Glomerular endothelial cell (primary cell): ENCODE data around the gene SARDH. TPM values are rescaled to one million over a fixed set of nuclear protein-coding genes. Genes with fewer than 3 reads are reported as not detected.
"Not testable (repeated sequence)": the region's sequence is repeated elsewhere in the genome, so short reads cannot be mapped to it uniquely, and the experiment has no call there.

Source experiments
- DNase-seq: peaks from one replicate; pipeline ENCODE4 v3.0.0-alpha.2; 2011; ENCODE audit warnings: low read depth, low spot score; ENCODE audit errors: extremely low read depth
- total RNA-seq: library from RNA; depleted of rRNA; stranded (reverse); fragments of >200 nt; gene quantifications from 2 replicates; pipeline ENCODE4 v1.2.3, GENCODE V29; 2015

The SARDH gene
- total RNA-seq, 1 donor from 2014 or later, result 1.3 TPM

DNA sequence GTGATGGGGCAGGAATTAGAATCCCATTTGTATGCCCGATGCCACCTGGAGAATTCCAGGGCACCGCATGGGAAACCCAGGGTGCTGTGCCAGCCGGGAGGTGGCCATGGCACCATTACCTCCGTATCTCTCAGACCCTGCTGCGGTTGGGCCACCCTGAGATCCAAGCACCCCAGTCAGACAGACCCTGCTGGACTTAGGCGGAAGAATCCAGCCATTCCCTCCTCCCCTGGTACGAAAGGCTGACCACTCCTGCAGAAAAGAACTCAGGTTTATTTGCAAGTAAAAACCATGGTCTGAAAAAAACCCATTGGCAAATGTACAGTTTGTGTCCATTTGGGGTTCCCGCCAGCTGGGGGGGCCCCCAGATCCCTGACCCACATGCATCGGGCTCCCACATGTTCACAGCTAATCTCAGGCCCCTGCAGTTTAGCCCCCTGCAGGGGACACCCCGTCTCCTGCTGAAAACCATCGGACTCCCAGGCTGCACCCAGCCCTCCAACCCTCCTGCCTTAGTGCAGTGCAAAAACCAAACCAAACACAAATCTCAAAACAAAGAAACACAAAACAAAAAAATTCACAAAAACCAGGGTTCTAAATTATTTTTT, 23.6 kb upstream of the SARDH start:
- DNase-seq, result no peak

- no peak for DNase-seq
Measured at GRCh38 chr9:133760713-133761290, 22.6 kb upstream of the SARDH start.

- no peak for DNase-seq
Measured at GRCh38 chr9:133759946-133760345, 21.8 kb upstream of the SARDH start.

- DNase-seq, result no peak
Measured at GRCh38 chr9:133759146-133759900, 21.2 kb upstream of the SARDH start.

- DNase-seq, result no peak
Measured at GRCh38 chr9:133758228-133758627, 20.1 kb upstream of the SARDH start.

DNA sequence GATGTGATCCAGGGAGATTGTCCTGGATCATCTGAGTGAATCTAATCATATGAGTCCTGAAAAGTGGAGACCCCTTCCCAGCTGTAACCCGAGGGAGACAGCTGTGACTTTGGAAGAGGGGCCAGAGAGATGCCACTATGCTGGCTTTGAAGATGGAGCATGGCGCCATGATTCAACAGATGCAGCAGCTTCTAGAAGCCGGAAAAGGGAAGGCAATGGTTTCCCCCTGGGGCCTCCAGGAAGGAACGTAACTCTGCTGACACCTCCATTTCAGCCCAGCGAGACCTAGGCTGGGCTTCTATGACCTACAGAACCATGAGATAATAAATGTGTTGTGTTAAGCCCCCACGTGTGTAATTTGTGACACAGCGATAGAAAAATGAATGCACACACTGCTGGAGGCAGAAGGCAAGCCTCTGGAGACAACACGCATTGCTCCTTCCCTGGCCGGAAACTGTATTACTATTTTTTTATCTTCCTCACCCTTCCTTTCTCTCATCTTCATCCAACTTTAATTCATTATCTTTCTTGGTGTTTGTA, 16.6 kb upstream of the SARDH start:
- DNase-seq, result no peak

GRCh38 chr9:133754187-133754586, 16.0 kb upstream of the SARDH start:
- no peak for DNase-seq

DNA sequence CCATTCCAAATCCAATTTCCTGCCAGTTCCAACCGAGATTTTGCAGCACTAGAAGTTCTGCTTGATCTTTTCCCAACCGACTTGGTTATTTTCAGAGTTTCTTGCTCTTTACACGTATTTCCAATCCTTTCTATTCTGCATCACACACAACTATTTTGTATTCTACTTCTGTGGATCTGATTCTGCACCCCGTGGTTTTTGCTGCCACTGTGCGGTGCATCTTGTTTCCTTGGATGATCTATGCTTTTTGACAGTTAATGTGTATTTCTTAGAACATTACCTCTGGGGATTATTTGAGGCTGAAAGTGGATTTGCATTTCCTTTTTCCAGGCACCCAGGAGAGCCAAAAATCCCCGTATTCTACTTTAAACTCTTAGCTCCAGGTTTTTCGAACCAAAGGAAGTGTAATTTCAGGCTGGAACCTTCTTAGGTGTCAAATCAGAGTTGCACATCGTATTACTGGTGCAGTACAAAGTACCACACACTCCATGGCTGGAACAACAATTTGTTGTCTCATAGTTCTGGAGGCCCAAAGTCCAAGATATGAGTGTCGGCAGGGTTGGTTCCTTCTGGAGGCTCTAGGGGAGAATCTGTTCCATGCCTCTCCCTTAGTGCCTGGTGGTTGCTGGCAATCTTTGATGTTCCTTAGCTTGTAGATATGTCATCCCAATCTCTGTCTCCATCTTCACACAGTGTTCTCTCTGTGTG, 14.7 kb upstream of the SARDH start:
- no peak for DNase-seq

- DNase-seq, result no peak
Measured at GRCh38 chr9:133750982-133751649, 13.0 kb upstream of the SARDH start.

GRCh38 chr9:133747309-133747708, 9.2 kb upstream of the SARDH start:
- no peak for DNase-seq

- not testable (repeated sequence) for DNase-seq
Measured at GRCh38 chr9:133744528-133744927, 6.4 kb upstream of the SARDH start.

DNA sequence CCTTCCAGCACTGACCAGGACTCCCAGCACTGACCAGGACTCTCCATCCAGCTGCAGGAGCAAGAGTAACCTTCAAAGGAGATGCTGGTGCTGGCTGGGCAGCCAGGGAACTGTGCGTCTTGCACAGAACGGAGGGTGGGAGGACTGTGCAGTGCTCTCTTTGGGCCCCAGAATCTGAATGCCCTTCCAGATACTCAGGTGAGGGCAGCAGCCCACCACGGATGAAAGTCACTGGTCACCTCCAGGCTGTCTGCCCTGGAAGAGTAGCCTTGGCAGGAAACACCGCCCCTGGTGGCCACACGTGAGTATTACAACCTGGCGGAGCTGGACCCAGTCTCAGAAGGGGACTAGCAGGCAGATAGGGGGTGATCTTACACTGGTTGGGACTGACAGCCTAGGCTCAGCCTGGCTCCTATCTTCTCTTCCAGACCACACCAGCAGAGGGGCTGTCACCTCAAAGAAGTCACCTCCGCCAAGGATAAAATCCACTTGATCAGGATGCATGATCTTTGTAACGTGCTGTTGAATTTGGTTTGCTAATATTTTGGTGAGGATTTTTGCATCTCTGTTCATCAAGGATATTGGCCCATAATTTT, 4.8 kb upstream of the SARDH start:
- DNase-seq, result peak; percentile 9

- DNase-seq, result no peak
Measured at GRCh38 chr9:133742251-133742650, 4.1 kb upstream of the SARDH start.

GRCh38 chr9:133741716-133742115, 3.6 kb upstream of the SARDH start:
- DNase-seq, result no peak

DNA sequence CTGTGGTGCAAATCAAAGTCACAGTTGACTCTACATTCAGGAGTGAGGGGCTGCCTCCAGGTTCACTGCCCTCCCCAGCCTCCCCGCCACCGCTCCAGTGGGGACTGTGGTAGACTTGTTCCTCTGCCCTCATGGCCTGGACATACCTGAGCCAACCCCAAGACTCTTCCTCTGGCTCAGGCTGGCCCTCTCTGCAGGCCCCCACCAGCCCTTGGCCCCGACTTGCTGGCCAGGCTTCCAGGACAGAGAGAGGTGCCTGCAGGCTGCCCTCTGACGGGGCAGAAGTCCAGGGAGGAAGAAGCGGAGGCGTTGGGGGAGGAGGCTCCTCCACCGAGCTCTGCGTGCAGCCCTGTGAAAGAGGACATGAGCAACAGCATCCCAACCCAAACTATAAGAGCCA, 2.8 kb upstream of the SARDH start:
- DNase-seq, result no peak

DNA sequence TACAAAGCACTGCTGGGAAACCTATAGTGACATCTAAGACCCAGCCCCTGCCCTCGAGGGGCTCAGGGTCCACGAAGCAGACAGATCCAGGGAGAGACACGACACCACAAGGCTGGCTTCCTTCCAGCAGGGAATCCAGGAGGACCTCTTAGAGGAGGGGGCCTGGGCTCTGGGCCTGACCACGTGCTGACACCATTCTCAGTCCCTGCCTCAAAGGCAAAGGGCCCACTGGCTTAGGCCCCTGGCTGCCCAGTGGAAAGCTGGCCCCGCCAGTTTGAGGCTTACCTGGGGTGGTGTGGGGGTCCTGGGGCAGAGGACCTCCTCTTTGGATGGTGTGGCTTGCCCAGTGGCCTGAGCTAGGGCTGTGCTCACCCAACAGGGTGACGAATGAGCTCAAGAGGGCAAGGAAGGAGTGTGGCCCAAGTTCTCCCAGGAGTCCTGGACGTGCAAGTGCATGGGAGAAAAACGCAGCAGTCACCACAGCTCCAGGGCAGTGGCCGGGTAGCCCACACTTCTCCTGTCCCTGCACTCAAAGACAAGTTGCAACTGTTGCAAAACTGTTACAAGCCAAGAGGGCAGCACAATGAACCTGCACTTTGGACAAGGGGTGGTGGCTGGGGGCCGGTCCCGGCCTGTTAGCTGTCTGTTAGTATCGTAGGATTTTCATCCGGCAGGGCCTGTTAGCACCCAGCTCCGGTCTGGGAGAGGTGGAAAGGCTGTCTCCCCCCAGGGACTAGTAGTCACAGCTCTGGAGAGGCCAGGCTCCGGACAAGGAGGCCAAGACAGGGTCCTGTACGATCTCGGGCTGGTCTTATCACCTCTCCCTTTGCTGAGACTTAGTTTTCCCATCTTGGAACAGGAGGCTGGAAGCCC, 1.5 kb upstream of the SARDH start:
- no peak for DNase-seq

DNA sequence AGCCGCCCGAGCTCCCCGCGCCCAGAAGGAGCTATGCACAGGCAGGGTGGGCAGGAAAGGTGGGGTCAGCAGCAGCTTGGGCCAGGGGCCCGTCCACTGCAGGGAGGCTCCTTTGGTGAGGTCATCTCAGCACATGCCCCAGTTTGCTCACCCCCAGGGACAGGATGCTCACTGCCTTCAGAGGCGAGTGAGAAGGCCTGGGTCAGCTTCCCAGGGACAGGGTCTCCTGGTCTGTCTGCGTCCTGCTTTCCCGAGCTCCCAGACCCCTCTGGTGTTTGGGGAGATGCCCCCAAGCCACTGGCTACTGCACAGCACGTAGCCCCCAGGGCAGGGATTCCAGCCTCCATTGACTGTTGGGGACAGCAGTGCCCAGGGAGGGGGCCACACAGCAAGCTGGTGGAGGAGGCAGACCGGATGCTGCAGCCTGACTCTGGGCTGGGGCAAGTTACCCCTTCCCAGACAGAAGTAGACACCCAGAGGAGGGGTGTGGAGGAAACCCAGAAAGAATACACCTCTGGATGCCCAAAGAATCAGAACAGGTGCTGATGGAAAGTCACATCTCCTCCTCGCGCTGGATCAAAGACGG, 581 bp upstream of the SARDH start:
- DNase-seq, result no peak

DNA sequence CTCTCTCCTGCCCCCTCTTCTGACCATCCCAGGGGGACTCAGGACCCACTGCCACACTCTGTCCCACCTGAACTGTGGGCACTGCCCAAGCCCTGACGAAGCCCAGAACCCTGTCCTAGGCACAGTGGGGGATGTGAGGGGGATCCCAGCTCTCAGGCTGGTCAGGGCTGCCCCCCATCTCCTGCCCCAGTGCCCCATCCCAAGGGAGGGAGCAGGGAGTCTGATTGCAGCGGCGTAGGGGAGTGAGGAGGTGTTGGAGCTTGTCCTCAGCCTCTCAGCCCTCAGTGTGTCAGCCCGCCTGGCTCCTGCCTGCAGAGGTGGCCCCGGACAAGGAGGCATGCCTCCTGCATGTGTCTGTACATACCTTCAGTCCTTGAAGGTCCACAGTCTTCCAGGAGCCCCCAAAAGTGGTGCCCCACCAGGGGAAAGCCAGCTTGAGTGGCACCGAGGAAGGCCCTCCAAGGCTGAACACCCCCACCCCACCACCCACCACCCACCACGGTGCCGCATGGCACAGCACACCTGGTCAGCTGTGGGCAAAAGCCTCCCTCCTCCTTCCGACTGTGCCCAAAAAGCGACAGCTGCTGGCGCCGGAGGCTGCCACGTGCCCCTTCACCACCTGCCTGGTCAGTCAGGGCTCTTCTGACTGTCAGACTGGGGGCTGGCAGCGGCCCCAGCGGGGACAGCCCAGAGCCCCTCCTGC, 930 bp downstream of the SARDH start:
- no peak for DNase-seq
